NCI-H460 (cell line): ENCODE data around the gene SCFD2. TPM values are rescaled to one million over a fixed set of nuclear protein-coding genes. Genes with fewer than 3 reads are reported as not detected.

Source experiments
- DNase-seq: peaks from one replicate; pipeline ENCODE4 v3.0.0-alpha.2; 2016; ENCODE audit warnings: low read depth; ENCODE audit errors: extremely low read depth
- total RNA-seq: library from RNA; depleted of rRNA; stranded (reverse); fragments of >200 nt; shearing (Covaris generic); gene quantifications from 2 replicates; pipeline ENCODE4 v1.2.3, GENCODE V29; 2014

Gene SCFD2
- total RNA-seq, 1 experiment from 2014 or later = 9.4 TPM

GRCh38 chr4:52966781-52967180, 399.1 kb downstream of the SCFD2 start:
- no peak for DNase-seq

DNA sequence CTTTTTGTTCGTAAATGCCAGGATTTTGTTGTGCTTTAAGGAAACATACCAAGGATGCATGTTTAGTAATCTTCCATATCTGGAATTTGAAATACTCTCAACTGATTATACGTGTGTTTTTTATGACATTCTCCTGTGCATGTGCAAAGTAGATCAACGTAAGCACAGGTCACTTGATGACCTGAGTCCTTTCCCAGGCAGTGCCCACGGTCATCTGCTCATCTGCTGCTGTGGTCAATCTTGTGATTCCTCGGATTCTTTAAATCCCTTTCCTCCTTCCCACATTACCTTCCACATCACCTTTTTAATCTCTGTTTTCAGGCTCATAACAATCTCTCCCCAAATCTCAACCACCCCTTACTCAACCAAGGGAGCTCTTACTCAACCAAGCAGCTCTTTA, 399.7 kb downstream of the SCFD2 start:
- no peak for DNase-seq

DNA sequence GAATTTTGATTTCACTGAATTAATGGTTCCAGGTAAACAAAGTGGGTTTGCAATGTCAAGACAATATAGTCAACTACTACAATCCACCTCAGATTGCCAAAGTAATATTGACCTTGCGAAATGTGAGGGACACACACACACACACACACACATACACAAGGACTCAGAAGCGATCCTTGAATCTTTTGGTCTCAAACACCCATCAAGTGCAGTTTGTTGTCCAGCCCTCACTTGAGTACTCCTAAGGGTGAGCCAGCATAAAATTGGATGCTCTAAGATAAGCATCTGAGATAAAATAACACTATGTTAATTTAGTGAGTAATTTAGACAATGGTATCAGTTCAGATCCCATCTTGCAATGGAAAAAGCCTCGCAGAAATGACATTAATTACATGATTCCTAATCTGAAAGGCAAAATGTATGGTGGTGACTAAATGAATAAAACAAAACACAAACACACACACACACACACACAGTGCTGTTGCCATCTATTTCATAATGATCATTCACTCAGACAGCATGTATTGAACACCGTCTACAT, 401.2 kb downstream of the SCFD2 start:
- DNase-seq = no peak

GRCh38 chr4:52964011-52964410, 401.9 kb downstream of the SCFD2 start:
- DNase-seq = no peak

- no peak for DNase-seq
These were observed 403.1 kb downstream of the SCFD2 start for GRCh38 chr4:52962721-52963120.

DNA sequence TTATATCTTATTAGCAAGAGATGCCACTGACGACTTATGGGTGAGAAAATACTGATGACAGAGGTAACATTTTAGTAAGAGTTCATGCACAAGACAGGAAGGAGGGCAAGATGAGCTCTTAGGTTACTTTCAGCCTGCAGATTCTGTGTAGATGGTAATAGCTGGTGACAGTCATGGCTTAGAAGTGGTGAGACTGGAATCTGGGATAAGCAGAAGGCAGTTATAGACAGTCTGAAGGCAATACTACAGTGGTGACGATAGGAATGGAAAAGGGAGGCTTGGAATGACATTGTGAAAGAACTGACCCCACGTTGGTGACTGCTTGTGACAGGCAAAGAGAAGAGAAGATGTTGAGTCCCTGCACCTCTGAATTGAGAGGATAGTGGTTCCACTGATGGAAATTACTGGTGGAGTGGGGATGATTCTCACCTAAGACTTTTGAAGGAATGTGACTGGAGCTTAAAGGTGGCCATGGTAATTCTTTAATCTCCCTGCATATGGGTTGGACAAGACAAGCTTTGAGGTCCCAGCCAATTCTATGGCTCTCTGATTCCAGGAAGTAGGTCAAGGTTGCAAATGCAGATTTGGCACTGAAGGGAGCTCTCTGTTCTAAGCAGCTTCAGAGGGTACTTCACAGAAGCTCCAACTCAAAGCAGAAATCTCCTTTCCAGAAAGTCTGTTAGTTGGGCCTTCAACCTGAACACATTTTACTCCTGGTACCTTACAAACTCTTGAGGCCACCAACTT, 404.0 kb downstream of the SCFD2 start:
- no peak for DNase-seq

DNA sequence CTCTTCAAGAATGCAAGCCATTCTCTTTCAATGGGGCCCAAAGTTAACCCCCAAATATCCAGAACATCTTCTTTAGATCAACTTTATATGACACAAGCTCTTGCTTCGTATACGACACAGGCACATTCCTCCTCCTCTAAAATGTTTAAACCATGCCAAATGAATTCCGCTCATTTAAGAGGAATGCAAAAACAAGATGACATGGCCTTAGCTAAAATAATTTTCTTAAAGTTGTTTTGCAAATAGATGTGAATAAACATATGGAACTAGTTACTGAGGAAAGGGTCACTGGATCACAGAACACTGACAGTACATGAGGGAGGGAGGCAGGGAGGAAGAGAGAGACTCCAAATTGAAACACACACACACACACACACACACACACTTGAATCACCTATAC, 406.3 kb downstream of the SCFD2 start:
- DNase-seq = no peak

GRCh38 chr4:52957835-52958631, 407.8 kb downstream of the SCFD2 start:
- DNase-seq = no peak

DNA sequence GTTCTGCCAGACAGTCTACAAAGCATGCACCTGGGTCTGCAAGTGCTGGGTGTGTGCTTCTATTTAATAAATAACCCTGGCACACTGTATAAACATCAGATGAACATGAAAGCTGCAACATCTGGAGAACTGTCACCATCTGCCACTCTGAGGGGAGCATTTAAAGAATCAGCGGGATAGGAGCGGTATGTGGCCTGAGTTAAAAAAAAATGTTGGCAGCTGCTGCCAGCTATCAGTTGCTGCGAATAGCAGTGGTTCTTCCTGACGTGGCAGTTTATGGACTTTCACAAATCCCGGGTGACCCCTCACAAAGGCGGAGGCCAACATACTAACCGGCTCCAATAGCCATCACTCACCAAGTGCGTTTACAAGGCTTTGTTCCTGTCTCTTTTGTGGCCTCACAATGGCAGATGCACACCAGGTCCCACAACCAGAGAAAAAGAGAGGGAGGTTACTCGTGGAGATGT, 408.6 kb downstream of the SCFD2 start:
- DNase-seq = no peak

DNA sequence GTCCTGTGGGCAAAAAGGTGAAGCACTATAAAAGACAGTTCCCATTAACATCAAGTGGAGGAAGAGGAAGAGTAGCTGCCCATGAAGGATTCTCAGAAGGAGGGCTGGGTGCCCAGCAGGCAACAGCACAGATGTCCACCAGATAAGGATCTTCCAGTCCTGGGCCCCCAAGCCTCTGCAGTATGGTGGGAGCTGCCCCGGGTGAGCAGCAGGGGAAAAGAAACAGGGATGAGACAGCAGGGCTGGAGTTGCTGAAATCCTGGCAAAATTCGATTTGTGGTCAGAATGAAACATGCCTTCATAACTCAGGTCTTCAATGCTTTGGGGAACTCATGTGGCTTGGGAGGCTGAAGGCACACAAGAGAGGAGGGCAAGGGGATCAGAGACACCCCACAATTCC, 409.2 kb downstream of the SCFD2 start:
- no peak for DNase-seq

DNA sequence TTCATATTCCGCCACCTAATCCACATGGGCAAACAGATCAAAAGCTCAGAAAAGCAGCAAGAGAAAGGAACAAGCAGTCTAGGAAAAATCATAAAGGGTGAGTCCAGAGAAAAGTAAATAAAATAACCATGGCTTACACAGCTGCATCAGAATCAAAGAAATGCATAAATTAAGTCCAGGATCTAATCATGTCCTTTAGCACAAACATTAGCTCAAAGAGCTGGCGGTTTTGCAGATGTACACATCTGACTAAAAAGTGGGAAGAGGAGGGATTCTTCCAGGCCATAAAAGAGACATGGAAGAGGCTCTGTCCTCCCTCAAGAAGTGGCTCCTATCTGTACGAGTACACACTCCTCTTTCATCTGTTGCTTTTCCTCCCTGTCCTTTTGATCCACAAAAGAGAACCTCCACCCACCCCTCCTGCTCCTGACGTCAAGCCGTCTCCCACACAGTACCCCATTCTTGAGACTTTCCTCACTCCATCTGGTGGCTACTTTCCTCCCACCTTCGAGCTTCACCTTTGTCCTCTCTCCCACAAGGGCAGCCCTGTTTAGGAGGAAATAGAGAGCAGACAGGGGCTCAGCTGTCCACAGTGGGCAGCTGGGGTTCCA, 411.2 kb downstream of the SCFD2 start:
- no peak for DNase-seq

GRCh38 chr4:52952540-52952939, 413.3 kb downstream of the SCFD2 start:
- no peak for DNase-seq

GRCh38 chr4:52951016-52951415, 414.8 kb downstream of the SCFD2 start:
- DNase-seq = no peak

GRCh38 chr4:52950226-52950625, 415.6 kb downstream of the SCFD2 start:
- no peak for DNase-seq

- DNase-seq = no peak
These were observed 416.5 kb downstream of the SCFD2 start for GRCh38 chr4:52949336-52949735.

DNA sequence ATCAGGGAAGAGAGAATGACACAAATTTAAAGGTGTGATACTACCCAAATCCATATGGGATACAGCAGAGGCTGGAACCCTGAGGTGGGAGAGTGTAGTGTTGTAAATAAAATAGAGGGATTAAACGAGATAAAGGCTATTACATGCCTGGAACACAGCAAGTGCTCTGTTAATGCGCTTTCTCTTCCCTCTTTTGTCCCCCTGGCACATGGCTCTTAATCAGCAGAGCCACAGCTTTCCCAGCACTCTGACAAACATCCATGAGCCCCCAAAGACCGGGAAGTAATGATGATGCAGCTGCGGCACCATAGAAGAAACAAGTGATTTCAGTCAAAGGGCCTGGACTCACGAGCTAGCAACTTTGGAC, 417.8 kb downstream of the SCFD2 start:
- DNase-seq = no peak

GRCh38 chr4:52947401-52948056, 418.3 kb downstream of the SCFD2 start:
- DNase-seq = no peak

DNA sequence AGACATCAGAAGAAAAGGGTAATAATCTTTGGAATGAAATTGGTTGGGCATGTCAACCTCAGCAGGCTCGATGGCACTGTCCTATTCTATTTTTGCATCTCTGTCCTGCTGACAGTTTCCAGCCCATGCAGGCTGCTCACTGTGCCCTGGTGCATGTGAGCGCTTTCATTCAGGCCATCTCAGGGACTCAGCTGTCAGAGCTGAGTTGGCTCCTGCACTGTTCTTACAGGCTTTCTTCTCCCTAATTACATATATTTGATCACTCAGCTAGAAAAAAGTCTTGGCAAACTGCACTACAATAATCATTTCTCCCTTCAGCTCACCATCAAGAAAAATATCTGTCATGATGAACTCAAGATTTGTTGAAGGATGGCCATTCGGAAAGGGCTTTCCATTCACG, 419.0 kb downstream of the SCFD2 start:
- DNase-seq = no peak

DNA sequence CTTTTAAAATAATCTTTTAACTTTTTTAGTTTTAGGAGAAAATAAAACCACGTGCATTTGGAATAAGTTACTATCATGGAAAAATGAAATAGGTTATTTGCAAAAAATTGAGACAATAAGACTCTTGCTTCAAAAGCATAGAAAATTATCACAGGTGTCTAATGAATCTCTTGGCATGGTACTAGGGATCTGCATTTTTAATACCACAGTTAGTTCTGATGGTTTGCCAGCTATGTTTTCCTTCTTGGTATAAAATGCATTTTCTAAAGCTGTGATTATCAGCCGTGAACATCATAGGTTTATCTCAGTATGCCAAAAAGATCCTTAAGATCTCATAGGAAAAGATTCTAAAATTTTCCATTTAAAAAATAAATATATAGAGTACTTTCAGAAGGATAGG, 419.9 kb downstream of the SCFD2 start:
- no peak for DNase-seq

DNA sequence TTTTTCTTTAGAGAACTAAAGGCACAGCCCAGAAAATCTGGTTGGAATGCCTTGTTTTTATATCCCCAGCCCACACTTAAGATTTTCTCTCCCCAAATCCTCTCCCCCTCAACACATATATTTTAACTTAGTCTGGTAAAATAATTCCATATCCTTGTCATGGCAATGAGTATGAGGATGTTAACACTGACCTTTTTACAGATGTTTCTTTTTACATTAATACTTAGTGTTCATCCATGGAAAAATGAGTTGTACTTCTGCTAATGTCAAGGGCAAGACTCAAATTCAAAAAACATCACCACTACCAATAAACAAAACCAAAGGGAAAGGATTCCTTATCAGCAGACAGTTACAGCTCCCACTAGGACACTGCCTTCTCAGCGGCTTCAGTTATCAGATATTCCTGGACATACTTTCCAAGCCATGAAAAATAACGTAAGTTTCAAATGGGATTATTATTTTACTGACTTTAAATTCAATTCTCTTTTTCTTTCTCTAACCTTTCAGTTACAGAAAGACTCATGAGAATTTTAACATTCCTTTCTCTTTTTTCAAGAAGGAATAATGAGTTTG, 420.4 kb downstream of the SCFD2 start:
- DNase-seq = no peak

- no peak for DNase-seq
These were observed 422.2 kb downstream of the SCFD2 start for GRCh38 chr4:52943677-52944076.
